ENCODE measurements around the gene PTPRD. TPM values are rescaled to one million over a fixed set of nuclear protein-coding genes. Genes with fewer than 3 reads are reported as not detected.

The PTPRD gene
- total and polyA plus RNA-seq, 9 donors = 45.2 to 104 (median 80.0) TPM

- DNase-seq = no peak
- Histone ChIP-seq H3K9me3 (replicated peaks; ENCODE audit: control insufficient read depth, low read depth, low read length) (no peaks in the 10 kb centered on the region), H3K27me3 (ENCODE audit: control insufficient read depth, insufficient read depth, low read length) (no peaks in the 10 kb centered on the region), H3K36me3 (ENCODE audit: control insufficient read depth, insufficient read depth, low read length) (no peaks in the 10 kb centered on the region), H3K4me3 (ENCODE audit: low read length) (no peak overlapping the region), H3K4me1 (ENCODE audit: control insufficient read depth, insufficient read depth, low read length) (no peaks in the 10 kb centered on the region), H3K27ac (ENCODE audit: low read length) (no peak overlapping the region)
- WGBS (ENCODE audit: insufficient coverage) = 71% methylated on average over 1 of the region's 4 CpGs
Measured at GRCh38 chr9:8779478-8779877, 1833.3 kb downstream of the PTPRD start.

GRCh38 chr9:8778356-8778755, 1834.4 kb downstream of the PTPRD start:
- H3K27me3 ChIP-seq (ENCODE audit: control insufficient read depth, insufficient read depth, low read length) = no peaks in the 10 kb centered on the region
- H3K4me1 ChIP-seq (ENCODE audit: control insufficient read depth, insufficient read depth, low read length) = no peaks in the 10 kb centered on the region
- no peak for DNase-seq
- 84% methylated on average over 6 of the region's 6 CpGs for WGBS (ENCODE audit: insufficient coverage)
- no peak overlapping the region for H3K27ac ChIP-seq (ENCODE audit: low read length)
- no peaks in the 10 kb centered on the region for H3K36me3 ChIP-seq (ENCODE audit: control insufficient read depth, insufficient read depth, low read length)
- no peak overlapping the region for H3K4me3 ChIP-seq (ENCODE audit: low read length)
- no peaks in the 10 kb centered on the region for H3K9me3 ChIP-seq (replicated peaks; ENCODE audit: control insufficient read depth, low read depth, low read length)

DNA sequence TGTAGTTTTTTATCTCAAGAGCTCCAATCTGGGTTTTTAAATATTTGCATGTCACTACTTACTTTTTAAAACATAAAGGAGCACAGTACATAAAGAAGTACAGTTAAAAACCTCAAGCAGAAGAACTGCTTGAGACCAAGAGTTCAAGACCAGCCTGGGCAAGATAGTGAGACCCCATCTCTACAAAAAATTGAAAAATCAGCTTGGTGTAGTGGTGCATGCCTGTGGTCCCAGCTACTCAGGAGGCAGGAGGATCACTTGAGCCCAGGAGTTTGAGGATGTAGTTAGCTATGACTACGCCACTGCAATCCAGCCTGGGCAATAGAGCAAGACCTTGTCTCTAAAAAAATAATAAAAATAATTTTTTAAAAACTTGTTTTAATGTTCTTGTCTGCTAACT, 1840.5 kb downstream of the PTPRD start:
- WGBS (ENCODE audit: insufficient coverage) = no CpG with 5 or more reads among the region's 1 CpG
- no peaks in the 10 kb centered on the region for H3K4me1 ChIP-seq (ENCODE audit: control insufficient read depth, insufficient read depth, low read length)
- DNase-seq = no peak
- H3K9me3 ChIP-seq (replicated peaks; ENCODE audit: control insufficient read depth, low read depth, low read length) = no peaks in the 10 kb centered on the region
- no peaks in the 10 kb centered on the region for H3K36me3 ChIP-seq (ENCODE audit: control insufficient read depth, insufficient read depth, low read length)
- H3K27ac ChIP-seq (ENCODE audit: low read length) = no peak overlapping the region
- H3K4me3 ChIP-seq (ENCODE audit: low read length) = no peak overlapping the region
- no peaks in the 10 kb centered on the region for H3K27me3 ChIP-seq (ENCODE audit: control insufficient read depth, insufficient read depth, low read length)

DNA sequence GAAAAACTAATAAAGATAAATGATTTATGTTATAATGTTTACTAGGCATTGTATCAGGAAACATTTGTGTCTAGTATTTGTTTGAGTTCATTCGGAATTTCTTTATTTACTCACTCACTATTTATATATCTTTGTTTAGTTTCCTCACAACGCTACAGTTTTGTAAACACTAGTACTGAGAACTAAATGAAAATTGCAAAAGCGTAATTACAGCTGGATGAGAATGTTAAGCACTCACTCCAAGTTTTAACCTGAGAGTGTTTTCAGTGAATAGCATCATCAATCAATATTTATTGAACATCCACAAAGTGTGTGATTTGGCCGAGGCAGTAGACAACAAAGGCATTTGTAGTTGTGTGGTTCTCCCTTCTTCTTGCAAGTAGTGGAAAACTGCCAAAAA, 1843.6 kb downstream of the PTPRD start:
- Histone ChIP-seq H3K4me3 (ENCODE audit: low read length) (no peak overlapping the region), H3K27ac (ENCODE audit: low read length) (no peak overlapping the region), H3K27me3 (ENCODE audit: control insufficient read depth, insufficient read depth, low read length) (no peaks in the 10 kb centered on the region), H3K4me1 (ENCODE audit: control insufficient read depth, insufficient read depth, low read length) (no peaks in the 10 kb centered on the region), H3K36me3 (ENCODE audit: control insufficient read depth, insufficient read depth, low read length) (no peaks in the 10 kb centered on the region), H3K9me3 (replicated peaks; ENCODE audit: control insufficient read depth, low read depth, low read length) (no peaks in the 10 kb centered on the region)
- no peak for DNase-seq
- no CpG with 5 or more reads among the region's 4 CpGs for WGBS (ENCODE audit: insufficient coverage)

- DNase-seq = no peak
- no peaks in the 10 kb centered on the region for H3K9me3 ChIP-seq (replicated peaks; ENCODE audit: control insufficient read depth, low read depth, low read length)
- H3K36me3 ChIP-seq (ENCODE audit: control insufficient read depth, insufficient read depth, low read length) = no peaks in the 10 kb centered on the region
- no peak overlapping the region for H3K4me3 ChIP-seq (ENCODE audit: low read length)
- WGBS (ENCODE audit: insufficient coverage) = no CpG with 5 or more reads among the region's 3 CpGs
- H3K4me1 ChIP-seq (ENCODE audit: control insufficient read depth, insufficient read depth, low read length) = no peaks in the 10 kb centered on the region
- no peaks in the 10 kb centered on the region for H3K27me3 ChIP-seq (ENCODE audit: control insufficient read depth, insufficient read depth, low read length)
- H3K27ac ChIP-seq (ENCODE audit: low read length) = no peak overlapping the region
Measured at GRCh38 chr9:8766096-8766495, 1846.7 kb downstream of the PTPRD start.

GRCh38 chr9:8764051-8764450, 1848.8 kb downstream of the PTPRD start:
- no peaks in the 10 kb centered on the region for H3K4me1 ChIP-seq (ENCODE audit: control insufficient read depth, insufficient read depth, low read length)
- no peak overlapping the region for H3K4me3 ChIP-seq (ENCODE audit: low read length)
- no peaks in the 10 kb centered on the region for H3K27me3 ChIP-seq (ENCODE audit: control insufficient read depth, insufficient read depth, low read length)
- H3K36me3 ChIP-seq (ENCODE audit: control insufficient read depth, insufficient read depth, low read length) = no peaks in the 10 kb centered on the region
- no CpG with 5 or more reads among the region's 1 CpG for WGBS (ENCODE audit: insufficient coverage)
- no peaks in the 10 kb centered on the region for H3K9me3 ChIP-seq (replicated peaks; ENCODE audit: control insufficient read depth, low read depth, low read length)
- no peak overlapping the region for H3K27ac ChIP-seq (ENCODE audit: low read length)
- peak; percentile 57 for DNase-seq

- no peak for DNase-seq
- no peaks in the 10 kb centered on the region for H3K27me3 ChIP-seq (ENCODE audit: control insufficient read depth, insufficient read depth, low read length)
- WGBS (ENCODE audit: insufficient coverage) = 75% methylated on average over 2 of the region's 6 CpGs
- H3K27ac ChIP-seq (ENCODE audit: low read length) = no peak overlapping the region
- H3K4me1 ChIP-seq (ENCODE audit: control insufficient read depth, insufficient read depth, low read length) = no peaks in the 10 kb centered on the region
- H3K36me3 ChIP-seq (ENCODE audit: control insufficient read depth, insufficient read depth, low read length) = no peaks in the 10 kb centered on the region
- H3K4me3 ChIP-seq (ENCODE audit: low read length) = no peak overlapping the region
- H3K9me3 ChIP-seq (replicated peaks; ENCODE audit: control insufficient read depth, low read depth, low read length) = no peaks in the 10 kb centered on the region
Measured at GRCh38 chr9:8762479-8763085, 1850.2 kb downstream of the PTPRD start.

GRCh38 chr9:8760000-8760767, 1852.6 kb downstream of the PTPRD start:
- WGBS (ENCODE audit: insufficient coverage) = 87% methylated on average over 4 of the region's 8 CpGs
- Histone ChIP-seq H3K9me3 (replicated peaks; ENCODE audit: control insufficient read depth, low read depth, low read length) (no peaks in the 10 kb centered on the region), H3K27ac (ENCODE audit: low read length) (no peak overlapping the region), H3K4me3 (ENCODE audit: low read length) (no peak overlapping the region), H3K4me1 (ENCODE audit: control insufficient read depth, insufficient read depth, low read length) (no peaks in the 10 kb centered on the region), H3K36me3 (ENCODE audit: control insufficient read depth, insufficient read depth, low read length) (no peaks in the 10 kb centered on the region), H3K27me3 (ENCODE audit: control insufficient read depth, insufficient read depth, low read length) (no peaks in the 10 kb centered on the region)
- no peak for DNase-seq

DNA sequence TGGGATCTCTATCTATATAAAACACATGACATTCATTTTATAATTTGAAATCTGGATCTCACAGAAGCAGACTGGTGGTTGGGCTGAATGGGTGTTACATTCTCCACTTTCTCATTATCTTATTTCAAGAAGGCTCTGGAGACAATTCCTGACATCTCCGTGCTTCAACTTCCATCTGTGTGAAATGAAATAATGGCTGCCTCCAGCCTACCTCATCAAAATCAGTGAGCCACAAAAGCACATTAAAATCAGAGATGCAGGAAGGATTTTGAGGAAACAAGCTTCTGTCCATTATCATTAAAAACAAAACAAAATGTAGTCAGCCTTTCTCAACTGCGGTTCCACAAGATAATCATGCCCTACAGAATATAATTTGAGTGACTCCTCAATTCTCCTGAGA, 1854.9 kb downstream of the PTPRD start:
- Histone ChIP-seq H3K9me3 (replicated peaks; ENCODE audit: control insufficient read depth, low read depth, low read length) (no peaks in the 10 kb centered on the region), H3K27me3 (ENCODE audit: control insufficient read depth, insufficient read depth, low read length) (no peaks in the 10 kb centered on the region), H3K27ac (ENCODE audit: low read length) (no peak overlapping the region), H3K4me3 (ENCODE audit: low read length) (no peak overlapping the region), H3K36me3 (ENCODE audit: control insufficient read depth, insufficient read depth, low read length) (no peaks in the 10 kb centered on the region), H3K4me1 (ENCODE audit: control insufficient read depth, insufficient read depth, low read length) (no peaks in the 10 kb centered on the region)
- no CpG with 5 or more reads among the region's 2 CpGs for WGBS (ENCODE audit: insufficient coverage)
- DNase-seq = no peak

DNA sequence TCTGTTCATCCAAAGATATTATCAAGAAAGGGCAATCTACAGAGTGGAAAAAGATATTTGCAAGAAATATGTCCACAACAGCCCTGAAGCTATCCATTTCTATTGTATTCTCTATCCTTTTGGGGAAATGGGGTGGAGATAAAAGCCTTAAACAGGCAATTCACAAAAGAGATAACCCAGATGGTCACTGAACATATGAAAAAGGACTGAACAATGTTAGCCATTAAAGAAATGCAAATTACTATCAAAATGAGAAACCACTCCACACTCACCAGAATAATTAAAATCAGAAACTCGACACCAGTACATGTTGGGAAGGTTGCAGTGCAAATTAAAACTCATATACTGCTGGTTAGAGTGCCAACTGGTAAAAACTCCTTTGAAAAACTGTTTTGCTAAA, 1858.1 kb downstream of the PTPRD start:
- no peak overlapping the region for H3K4me3 ChIP-seq (ENCODE audit: low read length)
- WGBS (ENCODE audit: insufficient coverage) = no CpG with 5 or more reads among the region's 1 CpG
- no peak for DNase-seq

More for the DNA sequence above, 1858.1 kb downstream of the PTPRD start:
- H3K27ac ChIP-seq (ENCODE audit: low read length) = no peak overlapping the region
- H3K9me3 ChIP-seq (replicated peaks; ENCODE audit: control insufficient read depth, low read depth, low read length) = no peaks in the 10 kb centered on the region
- H3K36me3 ChIP-seq (ENCODE audit: control insufficient read depth, insufficient read depth, low read length) = no peaks in the 10 kb centered on the region
- H3K4me1 ChIP-seq (ENCODE audit: control insufficient read depth, insufficient read depth, low read length) = peaks cover 9% of the 10 kb centered on the region
- H3K27me3 ChIP-seq (ENCODE audit: control insufficient read depth, insufficient read depth, low read length) = no peaks in the 10 kb centered on the region
